BLaER1 treated with 17β-estradiol and CSF1 and Interleukin-3, amounts not matched to agents 10 nM and 100 nM (cell line): Measurements from ENCODE around the gene RNF130.
"Not testable (repeated sequence)": the region's sequence is repeated elsewhere in the genome, so short reads cannot be mapped to it uniquely, and the experiment has no call there.

ENCODE experiments used
- H3K27ac ChIP-seq, 11 experiments: shearing (Covaris generic); formaldehyde crosslinking; 2 replicates each; pipeline ENCODE4 v1.8.1; 2022
- H3K27me3 ChIP-seq, 11 experiments: shearing (Covaris generic); formaldehyde crosslinking; 2 replicates each; pipeline ENCODE4 v1.8.1; 2022
- H3K36me3 ChIP-seq, 11 experiments: shearing (Covaris generic); formaldehyde crosslinking; 2 replicates each; pipeline ENCODE4 v1.8.1; 2022
- H3K4me1 ChIP-seq, 10 experiments: shearing (Covaris generic); formaldehyde crosslinking; 2 replicates each; pipeline ENCODE4 v1.8.1; 2022
- H3K4me2 ChIP-seq, 11 experiments: shearing (Covaris generic); formaldehyde crosslinking; 2 replicates each; pipeline ENCODE4 v1.8.1; 2022
- H3K4me3 ChIP-seq, 10 experiments: shearing (Covaris generic); formaldehyde crosslinking; 2 replicates each; pipeline ENCODE4 v1.8.1; 2022
- H3K9ac ChIP-seq, 11 experiments: shearing (Covaris generic); formaldehyde crosslinking; 2 replicates each; pipeline ENCODE4 v1.8.1; 2022
- H3K9me3 ChIP-seq, 11 experiments: shearing (Covaris generic); formaldehyde crosslinking; replicated peaks in 1 of 11; 2 replicates each; pipeline ENCODE4 v1.8.1; 2022
- H4K20me1 ChIP-seq, 11 experiments: shearing (Covaris generic); formaldehyde crosslinking; 2 replicates each; pipeline ENCODE4 v1.8.1; 2022
- Cebpa-rat ChIP-seq, 11 experiments: shearing (Covaris generic); IDR thresholded peaks; 2 replicates each; pipeline ENCODE4 v1.8.1; 2022

The RNF130 gene

DNA sequence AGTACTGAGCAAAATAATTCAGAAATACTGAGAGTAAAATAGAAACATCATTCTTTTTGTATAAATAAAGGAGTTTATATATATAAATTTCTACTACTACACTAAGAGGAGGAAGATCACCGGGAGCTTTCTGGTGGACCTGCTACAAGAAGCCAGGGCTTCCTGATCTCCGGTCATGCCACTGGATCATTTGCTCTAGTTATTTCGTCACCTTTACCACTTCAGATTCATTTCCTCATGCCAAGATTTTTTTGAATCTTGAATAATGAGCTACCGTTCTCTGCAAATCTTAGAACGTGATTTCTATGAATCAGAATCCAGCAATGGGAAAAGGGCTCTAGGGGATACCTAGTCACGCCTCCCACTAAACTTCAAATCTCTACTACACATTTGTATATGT, 111.9 kb downstream of the RNF130 start:
- Histone ChIP-seq H3K27ac (no peak overlapping the region), H3K9me3 (no peaks in the 10 kb centered on the region), H4K20me1 (peaks cover 0 to 97% (median 61%) of the 10 kb centered on the region in 11 experiments; a peak in 18 of 22 replicates), H3K4me3 (no peak overlapping the region), H3K4me2 (peak overlapping the region in 2 of 11 experiments; percentile 43 to 50; a peak in 4 of 22 replicates), H3K36me3 (peaks cover 86 to 100% (median 98%) of the 10 kb centered on the region in 11 experiments), H3K4me1 (peaks cover 0 to 67% (median 2%) of the 10 kb centered on the region in 10 experiments; a peak in 7 of 20 replicates), H3K9ac (no peak overlapping the region), H3K27me3 (no peaks in the 10 kb centered on the region)
- TF ChIP-seq Cebpa-rat (IDR thresholded peaks at IDR 0.05), result no peak

DNA sequence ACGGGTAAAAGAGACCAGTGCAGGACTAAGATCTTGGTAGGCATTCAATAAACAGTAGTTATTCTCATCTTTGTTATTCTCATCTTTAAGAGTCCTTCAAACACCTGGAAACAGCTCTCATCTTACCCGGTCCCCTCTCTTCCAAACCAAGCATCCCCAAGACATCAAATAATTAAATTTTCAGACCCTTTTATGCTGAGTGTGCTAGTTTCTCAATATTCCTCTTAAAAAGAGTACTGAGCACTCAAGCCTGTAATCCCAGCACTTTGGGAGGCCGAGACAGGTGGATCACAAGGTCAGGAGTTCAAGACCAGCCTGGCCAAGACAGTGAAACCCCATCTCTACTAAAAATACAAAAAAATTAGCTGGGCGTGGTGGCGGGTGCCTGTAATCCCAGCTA, 112.4 kb downstream of the RNF130 start:
- not testable (repeated sequence) for H3K27me3 ChIP-seq, H3K9me3 ChIP-seq, H3K27ac ChIP-seq, H3K4me3 ChIP-seq, H3K9ac ChIP-seq
- Histone ChIP-seq H3K4me2 (peak overlapping the region in 2 of 11 experiments; percentile 43 to 50; a peak in 2 of 22 replicates), H3K36me3 (peaks cover 86 to 100% (median 98%) of the 10 kb centered on the region in 11 experiments), H4K20me1 (peaks cover 0 to 92% (median 61%) of the 10 kb centered on the region in 11 experiments; a peak in 18 of 22 replicates), H3K4me1 (peaks cover 0 to 62% (median 2%) of the 10 kb centered on the region in 10 experiments; a peak in 7 of 20 replicates)

DNA sequence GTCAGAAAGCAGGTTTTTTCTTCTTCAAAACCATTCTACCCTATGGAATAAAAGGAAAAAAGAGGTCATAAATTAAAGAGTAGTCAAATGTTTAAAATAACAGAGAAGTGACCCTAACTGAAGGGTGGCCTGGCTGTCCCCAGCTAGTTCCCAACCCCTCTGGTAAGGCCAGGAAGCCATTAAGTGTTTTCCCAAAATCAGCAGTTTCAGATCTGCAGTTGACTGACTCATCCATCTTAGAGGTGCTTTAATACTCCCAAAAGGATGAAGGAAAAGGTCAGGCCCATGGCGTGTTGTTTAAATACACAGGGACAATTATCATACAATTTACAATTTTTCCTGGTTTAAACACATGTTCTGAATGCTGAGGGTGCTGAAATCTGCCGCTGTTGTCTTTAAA, 115.9 kb downstream of the RNF130 start:
- peaks cover 0 to 58% (median 32%) of the 10 kb centered on the region in 11 experiments; a peak in 17 of 22 replicates for H4K20me1 ChIP-seq
- H3K27ac ChIP-seq, result peak overlapping the region in 2 of 11 experiments; percentile 35 to 66; a peak in 4 of 22 replicates
- no peaks in the 10 kb centered on the region for H3K27me3 ChIP-seq
- no peaks in the 10 kb centered on the region for H3K9me3 ChIP-seq
- H3K9ac ChIP-seq, result no peak overlapping the region
- peak overlapping the region in 3 of 11 experiments; percentile 56 to 61 (median 59); a peak in 6 of 22 replicates for H3K4me2 ChIP-seq
- peaks cover 81 to 100% (median 97%) of the 10 kb centered on the region in 11 experiments for H3K36me3 ChIP-seq
- no peak overlapping the region for H3K4me3 ChIP-seq
- H3K4me1 ChIP-seq, result peaks cover 0 to 58% (median 2%) of the 10 kb centered on the region in 10 experiments; a peak in 7 of 20 replicates
- TF ChIP-seq Cebpa-rat (IDR thresholded peaks at IDR 0.05), result no peak

DNA sequence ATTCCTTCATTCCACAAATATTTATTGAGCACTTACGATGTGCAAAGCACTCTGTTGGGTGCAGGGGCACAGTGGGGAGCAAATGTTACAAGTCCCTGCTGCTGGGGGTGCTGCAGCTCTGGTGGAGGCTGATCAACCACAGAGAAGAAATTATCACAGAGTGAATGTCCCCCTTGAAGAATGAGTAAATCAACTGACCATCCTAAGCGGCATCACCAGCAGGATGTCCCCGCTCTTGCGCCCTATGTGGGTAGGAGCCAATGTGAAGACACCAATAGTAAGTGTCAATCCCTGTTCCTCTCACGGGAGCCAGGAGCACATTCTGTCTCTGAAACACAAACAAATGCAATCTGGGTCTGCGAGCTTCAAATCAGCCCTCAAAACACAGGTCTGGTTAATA, 116.5 kb downstream of the RNF130 start:
- Histone ChIP-seq H3K36me3 (peaks cover 80 to 100% (median 96%) of the 10 kb centered on the region in 11 experiments), H3K27me3 (no peaks in the 10 kb centered on the region), H3K4me3 (no peak overlapping the region), H4K20me1 (peaks cover 0 to 52% (median 32%) of the 10 kb centered on the region in 11 experiments; a peak in 17 of 22 replicates), H3K4me2 (peak overlapping the region in 3 of 11 experiments; percentile 56 to 61 (median 59); a peak in 5 of 22 replicates), H3K9ac (no peak overlapping the region), H3K4me1 (peaks cover 0 to 52% (median 0%) of the 10 kb centered on the region in 10 experiments; a peak in 7 of 20 replicates), H3K9me3 (no peaks in the 10 kb centered on the region), H3K27ac (peak overlapping the region in 1 of 11 experiments; percentile 2; a peak in 1 of 22 replicates)
- TF ChIP-seq Cebpa-rat (IDR thresholded peaks at IDR 0.05), result no peak

- Histone ChIP-seq H3K4me1 (peaks cover 0 to 46% (median 0%) of the 10 kb centered on the region in 10 experiments; a peak in 7 of 20 replicates), H3K9ac (no peak overlapping the region), H3K4me3 (no peak overlapping the region), H3K27me3 (no peaks in the 10 kb centered on the region), H3K9me3 (no peaks in the 10 kb centered on the region), H3K4me2 (no peak overlapping the region), H3K36me3 (peaks cover 80 to 100% (median 96%) of the 10 kb centered on the region in 11 experiments), H4K20me1 (peaks cover 0 to 46% (median 27%) of the 10 kb centered on the region in 11 experiments; a peak in 16 of 22 replicates), H3K27ac (no peak overlapping the region)
- no peak for TF ChIP-seq Cebpa-rat (IDR thresholded peaks at IDR 0.05)
Measured at GRCh38 chr5:179954434-179954833, 117.1 kb downstream of the RNF130 start.

DNA sequence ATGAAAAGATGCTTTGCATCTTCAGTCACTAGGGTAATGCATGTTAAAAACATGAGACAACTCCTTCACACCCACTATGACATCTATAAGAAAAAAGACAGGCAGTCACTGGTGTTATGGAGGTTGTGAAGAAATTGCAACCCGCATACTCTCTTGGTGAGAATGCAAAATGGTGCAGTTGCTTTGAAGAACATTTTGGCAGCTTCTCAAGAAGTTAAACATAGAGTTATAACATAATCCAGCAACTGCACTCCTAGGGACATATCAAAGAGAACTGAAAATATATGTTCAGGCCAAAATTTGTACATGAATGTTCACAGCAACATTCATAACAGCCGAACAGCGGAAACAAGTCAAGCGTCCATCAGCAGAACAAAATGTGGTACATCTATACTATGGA, 117.6 kb downstream of the RNF130 start:
- Histone ChIP-seq H3K27me3 (no peaks in the 10 kb centered on the region), H3K9me3 (no peaks in the 10 kb centered on the region), H3K4me1 (peaks cover 0 to 43% (median 0%) of the 10 kb centered on the region in 10 experiments; a peak in 7 of 20 replicates), H3K27ac (no peak overlapping the region), H3K36me3 (peaks cover 76 to 100% (median 96%) of the 10 kb centered on the region in 11 experiments), H4K20me1 (peaks cover 0 to 41% (median 26%) of the 10 kb centered on the region in 11 experiments; a peak in 16 of 22 replicates), H3K4me3 (no peak overlapping the region), H3K9ac (no peak overlapping the region), H3K4me2 (no peak overlapping the region)
- no peak for TF ChIP-seq Cebpa-rat (IDR thresholded peaks at IDR 0.05)

GRCh38 chr5:179936976-179937681, 134.4 kb downstream of the RNF130 start:
- H3K27me3 ChIP-seq, result no peaks in the 10 kb centered on the region
- no peak overlapping the region for H3K27ac ChIP-seq
- no peak for TF ChIP-seq Cebpa-rat (IDR thresholded peaks at IDR 0.05)
- no peaks in the 10 kb centered on the region for H3K4me1 ChIP-seq
- peaks cover 0 to 64% (median 7%) of the 10 kb centered on the region in 11 experiments; a peak in 12 of 22 replicates for H3K36me3 ChIP-seq
- H4K20me1 ChIP-seq, result no peaks in the 10 kb centered on the region
- H3K4me2 ChIP-seq, result no peak overlapping the region
- no peak overlapping the region for H3K4me3 ChIP-seq
- H3K9ac ChIP-seq, result no peak overlapping the region
- H3K9me3 ChIP-seq, result no peaks in the 10 kb centered on the region

DNA sequence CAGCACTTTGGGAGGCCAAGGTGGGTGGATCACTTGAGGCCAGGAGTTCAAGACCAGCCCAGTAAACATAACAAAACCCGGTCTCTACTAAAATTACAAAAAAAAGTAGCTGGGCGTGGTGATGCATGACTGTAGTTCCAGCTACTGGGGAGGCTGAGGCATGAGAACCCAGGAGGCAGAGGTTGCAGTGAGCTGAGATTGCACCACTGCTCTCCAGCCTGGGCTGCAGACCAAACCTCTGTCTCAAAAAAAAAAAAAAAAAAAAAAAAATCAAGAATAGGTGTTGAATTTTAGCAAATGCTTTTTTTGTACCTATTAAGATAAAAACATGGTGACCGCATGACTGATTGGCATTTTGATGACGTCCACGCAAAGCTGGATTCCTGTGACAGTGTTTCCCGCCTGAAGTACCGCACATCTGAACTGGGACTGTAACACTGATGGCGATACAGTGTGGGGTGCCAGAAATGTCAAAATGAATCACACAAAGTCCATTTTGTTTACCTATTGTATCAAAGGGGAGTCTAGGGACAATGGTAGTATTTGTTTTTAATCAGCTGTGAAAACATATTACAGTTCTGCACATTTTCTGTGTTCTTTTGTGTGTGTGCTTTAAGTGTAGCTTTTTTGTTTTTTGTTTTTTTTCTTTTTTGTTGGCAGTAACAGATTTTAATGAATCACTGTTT, 140.6 kb downstream of the RNF130 start:
- no peak for TF ChIP-seq Cebpa-rat (IDR thresholded peaks at IDR 0.05)
- H3K9ac ChIP-seq, result no peak overlapping the region
- no peaks in the 10 kb centered on the region for H3K27me3 ChIP-seq
- H4K20me1 ChIP-seq, result no peaks in the 10 kb centered on the region
- no peak overlapping the region for H3K4me2 ChIP-seq
- H3K36me3 ChIP-seq, result peaks cover 0 to 21% (median 0%) of the 10 kb centered on the region in 11 experiments; a peak in 6 of 22 replicates
- H3K27ac ChIP-seq, result no peak overlapping the region
- H3K4me3 ChIP-seq, result no peak overlapping the region
- H3K9me3 ChIP-seq, result peaks cover 0 to 7% (median 0%) of the 10 kb centered on the region in 11 experiments; a peak in 2 of 22 replicates
- H3K4me1 ChIP-seq, result no peaks in the 10 kb centered on the region; a peak in 1 of 20 replicates

GRCh38 chr5:179927824-179928223, 143.7 kb downstream of the RNF130 start:
- no peak overlapping the region for H3K4me3 ChIP-seq
- H3K27me3 ChIP-seq, result no peaks in the 10 kb centered on the region
- no peaks in the 10 kb centered on the region for H3K36me3 ChIP-seq
- no peaks in the 10 kb centered on the region for H4K20me1 ChIP-seq
- no peak overlapping the region; a peak in 1 of 22 replicates for H3K4me2 ChIP-seq
- H3K4me1 ChIP-seq, result peaks cover 9 to 12% (median 11%) of the 10 kb centered on the region in 10 experiments
- no peak overlapping the region for H3K27ac ChIP-seq
- H3K9me3 ChIP-seq, result peaks cover 0 to 24% (median 13%) of the 10 kb centered on the region in 11 experiments; a peak in 20 of 22 replicates
- H3K9ac ChIP-seq, result no peak overlapping the region
- peak in 1 of 11 experiments; percentile 27; a peak in 1 of 22 replicates for TF ChIP-seq Cebpa-rat (IDR thresholded peaks at IDR 0.05)
